ENCODE data around the gene INVS.

GRCh38 chr9:100082782-100083181, 16.3 kb upstream of the INVS start:
- no peak for TF ChIP-seq CTCF (IDR thresholded peaks at IDR 0.05)
- TF ChIP-seq EP300 (IDR thresholded peaks at IDR 0.05; ENCODE audit: low read depth) = no peak
- no peak for TF ChIP-seq POLR2AphosphoS5 (IDR thresholded peaks at IDR 0.05)
- TF ChIP-seq POLR2A (IDR thresholded peaks at IDR 0.05) = no peak
